GM18873 (cell line): ENCODE data around the gene RNF121.

Source experiments
- ATAC-seq: cut with Tn5 transposase; IDR thresholded peaks from one replicate; pipeline ENCODE4 v1.9.1; 2021; ENCODE audit warnings: mild to moderate bottlenecking, moderate library complexity, moderate number of reproducible peaks; ENCODE audit not compliant: unreplicated experiment, low FRiP score

Gene RNF121

DNA sequence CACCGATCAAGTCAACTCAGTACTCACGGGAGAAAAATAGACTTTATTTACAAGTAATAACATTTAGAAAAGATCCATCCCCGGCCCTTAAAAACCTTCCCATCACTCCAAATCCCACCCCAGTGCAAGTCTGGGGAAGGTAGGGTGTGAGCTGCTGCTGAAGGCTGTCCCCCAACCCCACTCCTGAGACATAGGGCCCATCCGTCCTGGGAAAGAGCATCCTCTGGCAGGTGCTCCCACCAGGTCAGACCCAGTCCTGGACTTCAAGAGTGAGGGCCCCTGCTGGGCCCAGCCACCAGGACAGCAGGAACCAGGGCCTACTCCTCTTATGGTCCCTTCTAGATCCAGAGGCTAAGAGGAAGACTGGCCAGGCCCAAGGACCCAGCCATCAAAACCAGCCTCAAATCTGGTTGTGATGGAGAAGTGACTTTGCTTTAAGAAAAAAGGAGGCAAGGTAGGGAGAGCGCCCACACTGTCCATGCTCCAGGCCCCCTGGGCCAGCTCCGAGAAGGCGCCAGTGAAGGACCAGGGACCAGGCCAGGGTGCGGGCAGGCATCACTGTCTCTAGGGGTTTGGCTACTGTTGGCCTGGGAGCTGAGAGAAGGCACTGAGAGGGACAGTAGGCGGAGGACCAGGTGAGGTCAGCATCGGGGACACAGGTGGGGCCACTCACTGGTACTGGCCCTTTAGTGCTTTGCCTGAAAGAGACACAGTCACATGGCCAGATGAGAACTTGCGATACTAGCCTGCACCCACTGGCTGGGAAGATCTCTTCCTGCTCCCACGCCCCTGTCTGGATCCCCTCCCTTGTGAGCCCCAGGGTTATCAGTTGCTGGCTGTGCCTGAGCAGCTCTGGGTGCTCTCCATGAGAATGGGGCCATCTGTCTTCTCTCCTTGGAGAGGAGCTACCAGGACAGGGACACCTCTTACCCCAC is 74.3 kb downstream of the RNF121 start:
- ATAC-seq, result no peak

DNA sequence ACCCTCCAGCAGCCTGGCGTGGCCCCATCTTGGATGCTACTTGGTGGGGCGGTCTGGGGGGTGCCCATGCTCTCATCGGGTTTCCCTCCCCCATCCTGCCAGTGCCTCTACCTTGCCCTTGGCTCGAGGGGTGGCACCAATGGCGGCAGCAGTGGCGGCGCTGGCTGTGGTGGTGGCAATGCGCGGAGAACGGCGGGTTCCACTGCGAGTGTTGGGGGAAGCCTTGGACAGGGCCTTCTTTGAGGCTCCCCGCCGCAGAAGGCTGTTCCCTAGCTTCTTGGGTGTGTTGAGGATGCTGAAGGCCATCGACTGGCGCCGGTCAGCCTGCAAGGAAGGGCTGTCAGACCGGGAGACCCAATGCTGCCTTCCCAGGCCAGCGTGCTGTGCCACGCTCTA is 74.9 kb downstream of the RNF121 start:
- no peak for ATAC-seq

DNA sequence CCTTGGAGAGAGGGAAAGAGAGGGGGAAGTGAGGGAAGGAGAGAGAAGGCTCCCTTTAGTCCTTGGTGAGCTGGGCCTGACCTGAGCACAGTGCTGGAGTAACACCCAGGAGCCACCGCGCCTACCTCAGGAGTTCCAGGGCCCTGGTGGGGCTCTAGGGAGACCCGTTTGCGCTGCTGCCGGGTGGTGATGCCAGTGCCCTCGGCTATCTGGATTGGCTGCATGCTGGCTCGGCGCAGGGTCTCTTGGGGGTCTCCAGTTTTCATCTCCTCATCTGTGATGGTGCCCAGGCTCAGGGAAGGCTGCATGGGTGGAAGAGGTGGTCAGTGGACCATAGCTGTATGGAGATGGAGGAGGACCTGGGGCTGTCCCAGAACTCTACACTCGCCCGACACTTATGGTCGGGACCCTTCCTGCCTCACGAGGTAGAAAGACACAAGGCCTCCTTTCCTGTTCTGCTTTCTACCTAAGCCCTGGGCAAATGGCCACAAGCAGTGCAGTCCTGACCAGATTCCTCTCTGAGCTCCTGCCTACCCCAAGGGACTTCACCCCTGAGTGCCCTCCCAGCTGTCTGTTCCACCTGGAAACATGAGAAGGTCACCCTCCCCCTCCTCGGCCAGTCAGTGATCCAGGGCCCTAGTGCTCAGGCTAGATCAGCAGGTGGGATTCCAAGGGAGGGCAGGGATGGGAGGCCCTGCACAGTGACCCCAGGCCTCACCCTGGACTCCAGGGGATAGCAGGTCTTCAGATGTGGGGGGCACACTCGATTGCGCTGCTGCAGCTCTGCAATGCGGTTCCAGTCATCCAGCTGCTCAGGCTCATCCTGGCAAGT is 75.9 kb downstream of the RNF121 start:
- ATAC-seq, result no peak

DNA sequence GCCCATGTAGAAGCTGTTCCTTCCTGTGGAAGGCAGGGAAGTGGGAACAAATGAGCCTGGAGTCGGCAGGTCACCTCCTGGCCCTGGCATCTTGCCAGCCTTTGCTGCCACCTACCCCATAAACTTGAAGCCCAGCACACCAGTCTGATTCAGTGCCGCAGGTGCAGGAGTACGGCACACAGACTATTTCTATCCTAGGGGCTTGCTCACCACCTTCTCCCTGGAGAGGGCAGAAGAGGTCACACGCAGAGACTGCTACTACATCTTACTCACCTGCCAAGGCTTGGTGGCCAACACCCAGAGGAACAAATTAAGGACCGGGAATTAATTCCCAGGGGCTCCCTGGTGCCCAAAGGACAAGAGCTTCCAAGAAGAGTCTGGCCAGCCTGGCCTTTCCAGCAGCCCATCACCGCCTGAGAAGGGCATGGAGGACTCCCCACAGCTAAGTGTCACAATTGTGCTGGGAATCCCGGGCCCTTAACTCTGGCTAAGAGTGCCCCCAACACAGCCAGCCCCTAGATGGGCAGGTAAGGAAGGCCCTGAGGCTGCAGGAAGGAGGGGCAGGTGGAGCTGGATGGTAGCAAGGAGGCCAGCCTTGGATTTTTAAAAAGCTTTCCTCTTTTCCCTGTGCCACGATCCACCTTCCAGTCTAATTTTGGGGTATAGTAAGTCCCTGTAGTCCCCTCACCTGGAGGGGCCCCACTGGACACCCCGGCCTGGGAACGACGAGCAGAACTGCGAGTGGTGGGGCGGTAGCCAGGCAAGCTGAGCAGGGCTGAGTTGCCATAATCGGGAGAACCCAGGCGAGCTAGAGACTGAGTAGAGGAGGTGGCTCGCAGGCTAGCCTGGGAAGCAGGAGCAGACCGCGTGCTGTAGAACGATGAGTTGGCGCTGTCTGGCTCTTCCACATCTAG is 76.8 kb downstream of the RNF121 start:
- ATAC-seq, result no peak

DNA sequence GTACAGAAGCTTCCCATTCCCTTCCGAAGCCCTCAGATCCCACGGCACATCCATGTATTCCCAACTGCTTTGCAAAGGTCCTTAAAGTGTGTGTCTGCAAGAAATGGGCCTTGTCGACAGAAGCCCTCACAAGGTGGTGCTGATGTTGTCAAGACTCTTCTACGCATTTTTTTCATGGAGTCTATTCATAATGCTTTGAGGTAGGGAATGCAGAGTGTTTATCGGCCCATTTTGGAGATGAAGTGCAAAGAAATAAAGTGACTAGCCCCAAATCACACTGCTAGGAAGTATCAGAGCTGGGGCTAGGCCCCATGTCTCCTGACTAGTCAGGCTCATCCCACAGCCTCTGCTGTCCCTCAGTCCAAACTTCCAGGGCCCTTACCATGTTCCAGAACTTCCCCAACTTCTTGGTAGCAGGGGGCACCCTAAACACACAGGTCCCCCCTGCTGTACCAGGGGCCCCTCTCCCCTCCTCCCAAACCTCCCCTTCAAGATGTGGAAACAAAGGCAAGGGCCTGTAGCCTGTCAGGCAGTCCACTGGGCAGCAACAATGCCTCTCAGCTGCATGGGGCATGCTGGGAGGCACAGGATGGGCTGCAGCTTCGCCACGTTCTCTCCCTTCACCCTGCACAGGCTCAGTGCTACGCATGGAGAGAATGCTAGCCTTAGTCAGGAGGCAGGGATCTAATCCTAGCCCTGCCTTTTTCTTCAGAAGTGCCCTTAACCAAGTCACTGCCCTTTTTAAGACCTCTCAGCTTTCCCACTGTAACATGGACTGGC is 77.7 kb downstream of the RNF121 start:
- no peak for ATAC-seq

DNA sequence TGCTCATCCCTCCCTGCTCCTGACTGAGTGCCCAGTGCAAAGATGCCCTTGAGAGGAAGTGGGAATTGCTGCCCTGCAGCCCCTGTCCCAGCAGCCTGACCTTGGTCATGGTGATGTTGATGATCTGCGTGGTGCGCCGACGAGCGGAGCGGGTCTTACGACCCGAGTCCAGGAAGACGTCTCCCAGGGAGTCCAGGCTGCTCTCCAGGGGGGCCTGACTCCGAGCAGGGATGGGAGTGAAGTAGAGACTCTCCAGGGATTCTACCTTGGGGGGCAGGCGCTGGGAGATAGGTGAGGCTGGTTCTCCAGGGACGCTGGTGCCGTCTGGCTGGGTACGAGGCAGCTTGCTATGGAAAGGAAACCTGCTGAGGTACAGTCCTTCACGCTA is 78.2 kb downstream of the RNF121 start:
- no peak for ATAC-seq

DNA sequence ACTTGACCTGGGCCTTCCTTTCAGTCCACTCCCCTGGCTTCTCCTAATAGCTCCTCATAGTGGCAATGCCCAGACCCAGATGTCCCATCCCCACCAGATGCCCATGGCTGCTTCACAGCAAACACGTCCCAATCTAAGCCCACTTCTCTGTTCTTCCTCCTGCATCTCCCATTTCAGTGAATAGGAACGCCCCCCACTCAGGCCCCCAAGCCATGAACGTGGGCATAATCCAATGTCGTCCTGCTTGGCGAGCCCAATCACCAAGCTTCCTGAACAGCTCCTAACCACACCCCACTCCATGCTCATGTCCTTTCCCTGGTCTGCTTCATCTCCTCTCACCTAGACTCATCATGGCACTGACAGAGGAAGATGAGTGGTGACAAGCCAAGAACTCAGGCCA is 78.7 kb downstream of the RNF121 start:
- no peak for ATAC-seq

DNA sequence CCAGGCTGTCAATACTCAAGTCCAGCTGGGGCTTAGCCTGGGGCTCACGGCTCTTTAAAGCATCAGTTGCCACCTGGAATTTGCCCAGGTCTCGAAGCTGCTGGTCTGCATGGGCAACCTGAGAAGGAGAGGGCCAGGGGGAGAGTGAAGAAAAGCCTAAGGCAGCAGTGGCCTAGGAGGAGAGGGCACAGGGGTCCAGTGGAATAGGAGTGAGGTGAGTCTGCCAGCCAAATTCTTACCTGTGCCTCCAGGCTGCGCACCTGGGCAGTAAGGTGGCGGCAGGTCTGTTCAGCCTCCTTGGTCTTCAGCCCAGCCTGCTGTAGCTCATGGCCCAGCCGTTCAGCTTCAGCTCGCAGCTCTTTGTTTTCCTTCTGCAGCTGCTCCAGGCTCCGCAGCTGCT is 79.9 kb downstream of the RNF121 start:
- no peak for ATAC-seq

DNA sequence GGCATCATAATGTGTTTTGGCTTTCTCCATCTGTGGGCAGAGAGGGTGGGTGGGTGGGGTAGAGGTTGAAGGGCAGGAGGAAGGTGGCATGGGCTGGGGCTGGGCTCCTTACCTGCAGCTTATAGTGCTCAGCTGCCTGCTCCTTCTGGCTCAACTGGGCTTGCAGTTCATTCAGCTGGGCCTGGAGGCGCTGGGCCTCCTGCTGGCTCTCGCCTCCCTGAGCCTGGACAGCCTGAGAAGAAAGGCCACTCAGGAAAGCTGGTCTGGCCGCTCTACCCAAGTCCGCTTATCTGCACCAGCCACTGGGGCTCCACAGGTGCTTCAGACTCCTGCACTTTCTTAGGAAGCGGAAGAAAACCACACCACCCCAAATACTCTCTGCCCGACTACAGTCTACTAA is 80.3 kb downstream of the RNF121 start:
- ATAC-seq, result no peak

DNA sequence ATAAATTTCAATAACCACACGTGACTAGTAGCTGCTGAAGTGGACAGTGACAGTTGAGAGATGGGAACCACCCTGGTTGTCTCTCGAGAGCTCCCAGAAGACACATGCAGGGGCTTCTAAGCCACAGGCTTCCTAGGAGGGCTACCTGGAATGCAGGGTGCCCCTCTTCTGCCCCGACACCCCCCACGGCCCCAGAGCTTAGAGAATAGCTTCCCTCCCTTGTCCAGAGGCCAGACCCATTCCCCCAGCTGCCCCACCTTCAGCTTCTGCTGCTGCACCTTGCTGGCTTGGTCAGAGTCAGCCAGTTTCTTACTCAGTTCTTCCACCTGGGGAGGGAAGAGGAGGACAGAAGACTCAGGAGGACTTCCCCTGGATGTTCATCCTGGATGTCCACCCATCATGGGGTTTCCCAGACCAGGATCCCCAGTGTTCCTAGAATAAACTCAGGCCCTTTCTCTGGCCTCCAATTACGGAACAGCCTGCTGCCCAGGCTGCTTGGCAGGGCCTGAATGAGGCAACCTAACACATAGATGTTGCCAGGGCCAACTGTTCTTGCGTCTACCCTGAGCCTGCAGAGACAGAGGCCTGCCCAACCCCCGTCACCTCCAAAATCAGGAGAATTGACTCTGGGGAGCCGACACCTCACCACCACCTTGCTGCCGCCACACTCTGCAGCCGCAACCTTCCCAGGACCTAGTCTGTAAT is 81.8 kb downstream of the RNF121 start:
- ATAC-seq, result no peak

DNA sequence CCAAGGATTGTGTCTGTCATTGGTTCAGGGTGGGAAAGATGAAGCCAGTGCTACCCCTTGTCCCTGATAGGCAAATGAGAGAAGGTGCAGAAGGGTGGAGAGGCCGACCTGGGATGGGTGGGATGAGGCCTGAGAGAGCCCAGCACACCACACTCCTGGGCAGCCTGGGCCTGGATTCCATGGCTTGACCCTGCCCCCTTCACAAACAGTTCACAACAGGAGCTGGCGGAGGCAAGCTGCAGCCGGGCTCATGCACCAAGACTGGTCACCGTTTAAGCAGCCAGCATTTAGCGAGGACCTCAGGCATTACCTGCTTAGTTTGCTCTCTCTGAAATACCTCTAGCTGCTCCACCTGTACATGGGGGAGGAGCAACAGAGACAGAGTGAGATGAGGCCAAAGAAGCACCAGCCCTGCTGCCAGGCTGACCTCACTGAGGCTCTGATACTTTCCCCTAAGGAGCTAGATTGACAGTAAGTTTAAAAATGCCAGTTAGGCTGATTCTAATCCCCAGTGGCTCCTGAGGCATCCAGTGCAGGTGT is 83.3 kb downstream of the RNF121 start:
- no peak for ATAC-seq

DNA sequence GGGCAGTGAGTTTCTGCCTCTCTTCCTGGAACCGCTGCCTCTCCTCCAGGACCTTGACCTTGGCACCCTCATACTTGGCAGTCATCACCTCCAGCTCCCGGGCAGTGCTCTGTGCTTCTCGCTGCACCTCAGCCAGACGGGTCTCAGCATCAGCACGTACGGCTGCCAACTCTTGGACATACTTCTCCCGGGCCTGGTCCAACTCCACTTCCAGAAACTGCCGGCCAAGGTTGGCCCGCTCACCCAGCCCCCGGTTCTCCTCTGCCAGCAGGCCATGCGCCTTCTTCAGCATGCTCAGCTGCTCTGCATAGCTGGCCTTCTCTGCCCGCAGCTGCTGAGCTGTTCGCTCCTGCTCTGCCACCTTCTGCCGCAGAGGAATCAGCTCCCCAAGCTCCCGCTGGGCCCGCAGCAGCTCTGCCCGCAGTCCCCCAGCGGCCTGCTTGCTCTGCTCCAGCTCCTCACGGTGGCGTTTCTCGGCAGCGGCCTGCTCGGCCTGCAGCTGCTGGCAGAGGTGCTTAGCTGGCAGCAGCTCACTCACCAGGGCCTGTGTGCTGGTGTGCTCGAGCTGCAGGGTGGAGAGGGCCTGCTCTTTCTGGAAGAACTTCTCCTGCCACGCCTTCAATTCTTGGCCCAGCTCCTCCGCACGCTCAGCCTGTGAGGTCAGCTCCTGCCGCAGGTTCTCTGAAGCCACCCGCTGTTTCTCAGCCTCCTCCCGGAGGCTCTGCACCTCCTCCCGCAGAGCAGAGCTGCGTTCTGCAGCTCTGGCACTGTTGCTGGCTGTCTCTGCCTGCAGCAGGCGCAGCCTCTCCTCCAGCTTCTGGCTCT is 84.3 kb downstream of the RNF121 start:
- ATAC-seq, result no peak

DNA sequence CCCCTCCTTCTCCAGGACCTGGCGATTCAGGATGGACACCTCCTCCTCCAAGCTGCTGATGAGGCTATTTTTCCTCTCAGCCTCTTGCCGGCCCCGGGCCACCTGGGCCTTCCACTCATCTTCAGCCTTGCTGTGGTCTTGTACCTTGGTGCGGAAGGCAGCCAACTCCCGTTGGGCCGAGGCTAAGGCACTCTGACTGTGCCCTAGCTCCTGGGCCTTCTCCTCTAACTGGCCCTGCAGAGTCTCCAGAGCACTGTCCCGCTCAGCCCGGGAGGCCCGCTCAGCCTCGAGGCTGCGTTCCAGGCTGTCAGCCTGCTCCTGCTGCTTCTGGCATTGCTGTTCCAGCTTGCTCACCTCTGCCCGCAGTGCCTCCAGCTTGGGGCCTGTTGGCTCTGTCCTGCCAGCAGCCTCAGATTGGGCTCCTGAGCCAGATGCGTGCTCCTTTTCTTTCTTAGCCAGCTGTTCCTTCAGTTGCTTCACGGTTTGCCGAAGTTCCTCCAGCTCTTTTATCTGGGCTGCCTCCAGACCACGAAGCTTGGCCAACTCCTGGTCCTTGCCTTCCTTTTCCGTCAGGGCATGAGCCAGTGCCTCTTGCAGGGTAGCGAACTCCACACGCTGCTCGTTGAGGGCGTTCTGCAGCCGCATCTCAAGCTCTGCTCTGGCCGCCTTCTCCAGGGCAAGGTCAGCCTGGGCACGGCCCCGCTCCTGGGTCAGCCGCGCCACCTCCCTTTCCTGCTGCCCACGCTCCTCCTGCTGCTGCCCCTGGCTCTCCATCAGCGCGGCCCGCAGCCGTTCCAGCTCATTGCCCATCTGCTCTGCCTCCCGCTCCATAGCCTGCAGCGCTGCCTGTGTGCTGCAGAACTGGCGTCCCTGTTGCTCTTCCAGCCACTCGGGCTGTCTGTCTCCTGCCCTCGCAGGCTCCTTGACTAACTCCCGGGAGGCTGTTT is 85.2 kb downstream of the RNF121 start:
- ATAC-seq, result no peak

DNA sequence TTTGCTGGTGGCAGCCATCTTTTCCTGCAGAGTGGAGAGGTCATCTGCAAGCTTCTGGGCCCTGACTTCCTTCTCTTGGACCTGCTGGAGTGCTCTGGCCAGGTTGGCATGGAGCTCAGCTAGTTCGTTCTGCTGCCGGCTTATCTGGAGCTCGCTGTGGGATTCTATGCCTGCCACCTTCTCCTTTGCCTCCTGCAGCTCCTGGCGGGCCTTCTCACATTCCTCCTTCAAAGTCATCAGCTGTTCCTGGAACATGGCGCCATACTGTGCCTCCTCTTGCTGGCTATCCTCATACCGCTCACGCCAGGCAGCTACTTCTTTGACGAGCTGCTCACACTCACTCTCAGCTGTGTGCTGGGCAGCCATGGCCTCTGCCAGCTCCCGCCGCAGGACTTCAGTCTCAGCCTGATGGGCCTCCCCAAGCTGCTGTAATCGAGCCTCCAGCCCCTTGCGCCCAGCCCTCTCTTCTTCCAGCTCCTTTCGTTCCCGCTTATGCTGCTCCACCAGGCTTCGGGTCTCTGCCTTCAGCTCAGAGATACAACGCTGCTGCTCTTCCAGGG is 86.0 kb downstream of the RNF121 start:
- no peak for ATAC-seq

DNA sequence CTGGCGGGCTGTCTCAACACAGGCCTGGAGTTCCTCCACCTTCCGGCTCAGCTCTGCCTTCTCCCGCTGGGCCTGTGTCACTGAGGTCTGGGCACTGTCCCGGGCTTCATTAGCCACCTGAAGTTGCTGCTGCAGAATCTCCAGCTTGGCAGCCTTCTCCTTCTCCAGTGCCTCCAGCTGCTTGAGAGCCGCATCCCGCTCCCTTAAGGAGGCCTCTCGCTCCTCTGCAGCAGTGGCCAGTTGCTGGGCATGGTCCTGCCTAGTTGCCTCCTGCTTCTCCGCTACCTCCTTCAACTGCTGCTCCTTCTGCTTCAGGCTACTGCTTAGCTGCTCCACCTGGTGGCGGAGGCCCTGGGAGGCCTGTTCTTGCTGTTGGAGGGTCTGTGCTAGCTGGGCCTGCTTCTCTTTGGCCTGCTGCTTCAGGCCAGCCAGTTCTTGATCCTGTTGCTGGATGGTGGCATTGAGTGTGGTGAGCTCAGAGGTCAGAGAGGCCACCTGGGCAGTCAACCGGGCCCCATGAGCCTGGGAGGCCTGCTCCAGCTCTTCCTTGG is 86.7 kb downstream of the RNF121 start:
- no peak for ATAC-seq

DNA sequence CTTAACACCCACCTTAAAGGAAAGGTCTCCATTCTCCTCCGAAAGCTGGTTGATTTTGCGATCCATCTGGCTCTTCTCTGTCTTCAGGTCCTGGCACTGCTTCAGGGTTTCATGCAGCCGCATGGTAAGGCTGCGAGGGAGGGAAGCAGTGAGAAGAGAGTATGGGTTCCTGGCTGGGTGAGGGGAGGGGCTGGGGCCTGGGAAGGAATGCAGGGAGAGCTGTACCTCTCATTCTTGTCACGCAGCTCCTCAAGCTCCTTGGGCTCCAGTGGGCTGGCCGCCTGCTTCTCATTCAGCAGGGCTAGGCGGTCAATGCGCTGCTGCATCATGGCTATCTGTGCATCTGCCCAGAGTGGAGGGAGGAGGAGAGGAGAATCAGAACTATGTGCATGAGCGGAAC is 89.3 kb downstream of the RNF121 start:
- no peak for ATAC-seq
